Stomach (tissue), 4 donors: ENCODE results near the gene MFGE8.

Experiments
- EP300 ChIP-seq: sonication (generic); formaldehyde crosslinking; IDR thresholded peaks from one replicate; pipeline ENCODE4 v1.6.1; 2017; ENCODE audit warnings: antibody characterized with exemption
- POLR2A ChIP-seq, 4 donors: fragments of 450-650 bp; IDR thresholded peaks; one replicate each; pipeline ENCODE4 v1.6.1; 2016; ENCODE audit warnings: antibody characterized with exemption in 4 of 4, control low read depth in 2 of 4, mild to moderate bottlenecking in 1 of 4, moderate library complexity in 1 of 4
- POLR2AphosphoS5 ChIP-seq, 3 donors: sonication (generic); formaldehyde crosslinking; IDR thresholded peaks; one replicate each; pipeline ENCODE4 v1.6.1; 2016; ENCODE audit warnings: antibody characterized with exemption in 3 of 3
- TF ChIP-seq, protein P1 (sequence below), 7 experiments: fragments of 450-650 bp in 4 of 7; fragments of 200-600 bp in 3 of 7; sonication (generic) in 3 of 7; IDR thresholded peaks; one replicate each; pipeline ENCODE4 v1.5.1; 2016 to 2019; ENCODE audit warnings: antibody characterized with exemption in 7 of 7, control low read depth in 2 of 7, mild to moderate bottlenecking in 1 of 7

- TF ChIP-seq, protein P1, sequence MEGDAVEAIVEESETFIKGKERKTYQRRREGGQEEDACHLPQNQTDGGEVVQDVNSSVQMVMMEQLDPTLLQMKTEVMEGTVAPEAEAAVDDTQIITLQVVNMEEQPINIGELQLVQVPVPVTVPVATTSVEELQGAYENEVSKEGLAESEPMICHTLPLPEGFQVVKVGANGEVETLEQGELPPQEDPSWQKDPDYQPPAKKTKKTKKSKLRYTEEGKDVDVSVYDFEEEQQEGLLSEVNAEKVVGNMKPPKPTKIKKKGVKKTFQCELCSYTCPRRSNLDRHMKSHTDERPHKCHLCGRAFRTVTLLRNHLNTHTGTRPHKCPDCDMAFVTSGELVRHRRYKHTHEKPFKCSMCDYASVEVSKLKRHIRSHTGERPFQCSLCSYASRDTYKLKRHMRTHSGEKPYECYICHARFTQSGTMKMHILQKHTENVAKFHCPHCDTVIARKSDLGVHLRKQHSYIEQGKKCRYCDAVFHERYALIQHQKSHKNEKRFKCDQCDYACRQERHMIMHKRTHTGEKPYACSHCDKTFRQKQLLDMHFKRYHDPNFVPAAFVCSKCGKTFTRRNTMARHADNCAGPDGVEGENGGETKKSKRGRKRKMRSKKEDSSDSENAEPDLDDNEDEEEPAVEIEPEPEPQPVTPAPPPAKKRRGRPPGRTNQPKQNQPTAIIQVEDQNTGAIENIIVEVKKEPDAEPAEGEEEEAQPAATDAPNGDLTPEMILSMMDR (IDR thresholded peaks at IDR 0.05), result no peak
- TF ChIP-seq EP300 (no peak), POLR2AphosphoS5 (IDR thresholded peaks at IDR 0.05) (no peak), POLR2A (IDR thresholded peaks at IDR 0.05) (no peak)
Measured at GRCh38 chr15:88902221-88902835, 10.9 kb downstream of the MFGE8 start.
